ENCODE measurements around the gene GADD45G.

The GADD45G gene

DNA sequence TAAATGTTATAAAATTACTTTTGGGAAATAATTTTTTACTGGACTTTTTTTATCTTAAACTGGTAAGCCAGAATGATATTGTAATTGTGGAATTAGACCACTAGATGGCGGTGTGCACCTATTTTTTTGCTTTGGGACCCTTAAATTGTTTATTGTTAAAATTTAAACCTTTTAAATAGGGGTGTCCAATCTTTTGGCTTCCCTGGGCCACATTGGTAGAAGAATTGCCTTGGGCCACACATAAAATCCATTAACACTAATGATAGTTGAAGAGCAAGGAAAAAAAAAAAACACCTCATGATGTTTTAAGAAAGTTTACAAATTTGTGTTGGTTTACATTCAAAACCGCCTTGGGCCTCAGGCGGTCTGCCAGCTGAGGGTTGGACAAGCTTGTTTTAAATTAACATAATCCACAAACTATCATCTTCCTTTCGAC lies 28.4 kb upstream of the GADD45G start:
- Histone ChIP-seq H3K9me3 (ENCODE audit: low read length) (no peaks in the 10 kb centered on the region), H3K4me1 (ENCODE audit: insufficient read depth, low read length) (no peaks in the 10 kb centered on the region), H3K9ac (ENCODE audit: low read length) (no peak overlapping the region), H3K27ac (ENCODE audit: low read depth, low read length) (no peak overlapping the region), H3K36me3 (ENCODE audit: insufficient read depth, low read length) (no peaks in the 10 kb centered on the region), H3K27me3 (ENCODE audit: control insufficient read depth in 1 of 2, insufficient read depth in 2 of 2, low read length in 2 of 2) (no peaks in the 10 kb centered on the region), H3K4me3 (ENCODE audit: low read depth in 1 of 2, low read length in 2 of 2) (no peak overlapping the region)

DNA sequence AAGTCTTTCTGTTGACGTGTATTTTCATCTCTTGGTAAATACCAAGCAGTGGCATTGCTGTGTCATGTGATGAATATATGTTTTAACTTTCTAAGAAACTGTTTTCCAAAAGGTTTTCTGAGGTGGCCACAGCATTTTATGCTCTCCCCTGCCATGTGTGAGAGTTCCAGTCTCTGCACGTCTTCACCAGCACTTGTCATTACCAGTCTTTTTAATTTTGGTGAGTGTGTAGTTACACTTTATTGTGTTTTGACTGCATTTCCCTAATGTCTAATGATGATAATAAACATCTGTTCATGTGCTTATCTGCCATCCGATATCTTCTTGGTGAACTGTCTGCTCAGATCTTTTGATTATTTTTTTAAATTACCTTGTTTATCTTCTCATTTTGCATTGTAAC lies 27.4 kb upstream of the GADD45G start:
- H3K36me3 ChIP-seq (ENCODE audit: insufficient read depth, low read length): no peaks in the 10 kb centered on the region
- H3K27me3 ChIP-seq (ENCODE audit: control insufficient read depth in 1 of 2, insufficient read depth in 2 of 2, low read length in 2 of 2): no peaks in the 10 kb centered on the region

DNA sequence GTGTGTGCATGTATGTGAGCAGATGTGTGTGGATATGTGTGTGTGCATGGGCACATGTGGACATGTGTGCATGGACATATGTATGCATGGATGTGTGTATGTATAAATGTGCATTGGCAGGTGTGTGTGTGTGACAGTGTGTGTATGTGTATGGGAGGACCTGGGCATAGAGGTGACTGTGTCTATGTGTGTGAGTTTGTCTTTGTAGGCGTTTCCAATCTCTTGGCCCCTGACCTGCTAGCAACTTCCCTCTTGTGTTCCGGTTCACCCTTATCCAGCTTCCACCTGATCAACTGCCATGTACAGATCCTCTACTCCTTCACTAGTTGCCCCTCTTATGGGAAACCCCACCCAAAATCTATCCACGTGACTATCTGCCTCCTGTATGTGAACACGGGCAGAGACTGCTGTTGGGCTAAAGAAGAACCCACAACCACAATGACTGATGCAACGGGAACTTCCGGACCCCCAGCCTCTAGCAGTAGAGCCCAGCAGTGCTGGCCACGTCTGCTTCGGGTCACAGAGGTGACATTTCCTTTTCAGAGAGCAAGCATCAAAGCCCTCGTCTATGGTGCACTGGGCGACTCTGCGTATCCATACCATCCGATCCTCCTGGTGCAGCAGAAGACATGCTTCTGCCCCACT lies 24.9 kb upstream of the GADD45G start:
- H3K9me3 ChIP-seq (ENCODE audit: low read length): no peaks in the 10 kb centered on the region
- H3K27me3 ChIP-seq (ENCODE audit: control insufficient read depth in 1 of 2, insufficient read depth in 2 of 2, low read length in 2 of 2): no peaks in the 10 kb centered on the region
- no peak overlapping the region for H3K9ac ChIP-seq (ENCODE audit: low read length)
- no peaks in the 10 kb centered on the region for H3K36me3 ChIP-seq (ENCODE audit: insufficient read depth, low read length)
- no peak overlapping the region for H3K4me3 ChIP-seq (ENCODE audit: low read depth in 1 of 2, low read length in 2 of 2)
- no peaks in the 10 kb centered on the region for H3K4me1 ChIP-seq (ENCODE audit: insufficient read depth, low read length)
- H3K27ac ChIP-seq (ENCODE audit: low read depth, low read length): no peak overlapping the region

More for the DNA sequence above, 27.4 kb upstream of the GADD45G start:
- no peak overlapping the region for H3K9ac ChIP-seq (ENCODE audit: low read length)
- H3K4me3 ChIP-seq (ENCODE audit: low read depth in 1 of 2, low read length in 2 of 2): no peak overlapping the region
- no peaks in the 10 kb centered on the region for H3K4me1 ChIP-seq (ENCODE audit: insufficient read depth, low read length)
- H3K9me3 ChIP-seq (ENCODE audit: low read length): no peaks in the 10 kb centered on the region
- no peak overlapping the region for H3K27ac ChIP-seq (ENCODE audit: low read depth, low read length)

DNA sequence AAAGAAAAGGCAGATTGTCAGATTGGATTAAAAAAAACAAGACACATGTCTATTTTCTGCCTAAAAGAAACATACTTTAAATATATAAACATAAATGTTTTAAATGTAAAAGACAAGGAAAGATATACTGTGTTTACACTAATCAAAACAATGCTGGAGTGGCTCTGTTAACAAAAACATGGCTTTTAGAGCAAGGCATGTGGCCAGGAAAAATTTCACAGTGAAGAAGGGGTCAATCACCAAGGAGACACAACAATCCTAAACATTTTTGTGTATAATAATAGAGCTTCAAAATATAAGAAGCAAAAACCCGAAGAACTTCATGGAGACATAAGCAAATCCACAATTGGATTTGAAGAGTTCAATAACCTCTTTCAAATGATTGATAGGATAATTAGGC lies 18.5 kb upstream of the GADD45G start:
- Histone ChIP-seq H3K36me3 (ENCODE audit: insufficient read depth, low read length) (no peaks in the 10 kb centered on the region), H3K4me1 (ENCODE audit: insufficient read depth, low read length) (no peaks in the 10 kb centered on the region), H3K27me3 (ENCODE audit: control insufficient read depth in 1 of 2, insufficient read depth in 2 of 2, low read length in 2 of 2) (no peaks in the 10 kb centered on the region), H3K4me3 (ENCODE audit: low read depth in 1 of 2, low read length in 2 of 2) (no peak overlapping the region), H3K9me3 (ENCODE audit: low read length) (no peaks in the 10 kb centered on the region), H3K9ac (ENCODE audit: low read length) (no peak overlapping the region), H3K27ac (ENCODE audit: low read depth, low read length) (no peak overlapping the region)

DNA sequence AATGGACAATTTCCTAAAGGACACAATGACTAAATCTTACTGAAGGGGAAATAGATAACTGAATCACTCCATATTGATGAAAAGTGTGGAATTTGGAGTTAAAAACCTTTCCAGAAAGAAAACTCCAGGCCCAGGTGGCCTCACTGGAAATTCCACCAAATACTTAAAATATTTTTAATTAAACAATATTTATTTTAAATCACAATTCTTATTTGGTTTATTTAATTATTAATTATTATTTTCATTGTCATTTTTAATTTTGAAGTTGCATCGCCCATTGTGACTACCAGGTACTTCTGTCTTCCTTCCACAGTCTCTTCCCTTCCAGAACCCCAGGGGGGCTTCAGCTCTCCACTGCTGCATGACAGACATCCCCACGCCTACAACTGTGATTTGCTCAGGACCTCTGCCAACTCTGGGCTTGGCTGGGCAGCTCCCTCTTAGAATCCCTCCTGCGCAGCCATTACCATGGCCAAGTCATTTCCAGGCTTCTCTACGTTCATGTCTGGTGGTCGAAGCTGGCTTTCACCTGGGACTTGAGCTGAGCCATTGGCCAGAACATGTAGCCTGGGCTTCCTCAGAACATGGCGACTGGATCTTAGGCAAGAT lies 16.4 kb upstream of the GADD45G start:
- Histone ChIP-seq H3K9ac (ENCODE audit: low read length) (no peak overlapping the region), H3K27me3 (ENCODE audit: control insufficient read depth in 1 of 2, insufficient read depth in 2 of 2, low read length in 2 of 2) (no peaks in the 10 kb centered on the region), H3K4me1 (ENCODE audit: insufficient read depth, low read length) (no peaks in the 10 kb centered on the region), H3K9me3 (ENCODE audit: low read length) (no peaks in the 10 kb centered on the region), H3K27ac (ENCODE audit: low read depth, low read length) (no peak overlapping the region), H3K4me3 (ENCODE audit: low read depth in 1 of 2, low read length in 2 of 2) (no peak overlapping the region), H3K36me3 (ENCODE audit: insufficient read depth, low read length) (no peaks in the 10 kb centered on the region)

DNA sequence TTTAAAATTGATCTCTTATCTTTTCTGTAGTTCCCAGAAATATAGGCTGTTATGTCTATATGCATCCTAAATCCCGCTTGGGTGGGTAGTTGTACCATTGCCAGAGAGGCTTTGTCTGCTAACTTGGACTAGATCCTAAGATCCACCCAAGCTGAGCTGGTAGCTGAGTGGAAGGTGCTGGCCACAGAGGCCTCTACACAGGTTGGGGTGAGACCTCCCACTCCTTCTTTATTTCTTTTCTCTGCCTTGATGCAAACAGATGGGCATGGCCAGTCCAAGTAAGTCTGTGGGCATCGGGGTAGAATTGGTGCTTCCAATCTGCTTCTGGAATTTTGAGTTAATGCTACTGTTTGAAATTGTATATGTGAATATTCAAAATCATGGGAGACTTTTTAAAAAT lies 14.4 kb upstream of the GADD45G start:
- H3K36me3 ChIP-seq (ENCODE audit: insufficient read depth, low read length): no peaks in the 10 kb centered on the region
- H3K9me3 ChIP-seq (ENCODE audit: low read length): no peaks in the 10 kb centered on the region
- H3K27me3 ChIP-seq (ENCODE audit: control insufficient read depth in 1 of 2, insufficient read depth in 2 of 2, low read length in 2 of 2): no peaks in the 10 kb centered on the region
- no peak overlapping the region for H3K4me3 ChIP-seq (ENCODE audit: low read depth in 1 of 2, low read length in 2 of 2)
- no peak overlapping the region for H3K27ac ChIP-seq (ENCODE audit: low read depth, low read length)
- H3K4me1 ChIP-seq (ENCODE audit: insufficient read depth, low read length): no peaks in the 10 kb centered on the region
- H3K9ac ChIP-seq (ENCODE audit: low read length): no peak overlapping the region

DNA sequence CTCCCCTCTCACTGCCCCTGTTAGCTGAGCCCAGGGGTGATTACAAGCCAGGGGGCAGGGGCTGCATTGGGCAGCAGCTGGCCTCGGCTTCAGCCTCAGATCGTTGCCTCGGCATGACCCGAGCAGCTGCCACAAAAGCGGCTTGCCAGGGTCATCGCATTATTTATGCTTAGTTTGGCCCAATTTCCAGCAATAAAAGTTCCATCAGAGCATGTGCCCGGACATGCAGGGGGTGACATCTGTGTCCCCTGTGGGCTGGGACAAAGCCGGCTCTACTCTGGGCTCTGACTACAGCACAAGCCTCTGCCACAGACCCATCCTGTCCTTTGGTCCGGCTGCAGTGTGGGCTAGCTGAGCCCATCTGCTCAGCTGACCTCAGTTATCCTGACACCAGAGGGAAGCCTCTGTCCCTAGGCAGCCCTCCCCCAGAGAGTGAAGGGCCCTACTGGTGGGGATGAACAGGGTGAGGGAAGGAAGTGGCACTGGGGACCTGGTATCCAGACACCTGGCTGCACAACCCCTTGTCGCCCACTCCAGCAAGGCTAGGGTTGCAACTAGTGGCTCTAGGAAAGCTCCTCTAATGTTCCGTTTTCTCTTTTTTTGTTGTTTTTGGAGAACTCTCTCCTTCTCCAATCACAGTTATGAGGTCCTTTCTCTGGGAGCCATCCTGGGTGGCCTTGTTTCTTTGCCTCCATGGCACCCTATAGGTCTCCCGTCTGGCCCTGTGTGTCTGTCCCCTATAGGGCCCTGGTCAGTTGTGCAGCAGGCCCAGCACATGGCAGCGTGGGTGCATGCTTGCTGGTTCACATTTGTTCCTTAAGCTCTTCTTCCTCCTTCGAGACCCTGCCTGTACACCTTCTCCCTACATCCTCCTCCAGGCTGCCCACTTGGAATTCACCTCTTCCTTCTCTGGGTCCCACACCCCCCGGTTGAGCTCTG lies 13.3 kb upstream of the GADD45G start:
- H3K9me3 ChIP-seq (ENCODE audit: low read length): no peaks in the 10 kb centered on the region
- no peak overlapping the region for H3K4me3 ChIP-seq (ENCODE audit: low read depth in 1 of 2, low read length in 2 of 2)
- no peak overlapping the region for H3K27ac ChIP-seq (ENCODE audit: low read depth, low read length)
- no peaks in the 10 kb centered on the region for H3K36me3 ChIP-seq (ENCODE audit: insufficient read depth, low read length)
- H3K9ac ChIP-seq (ENCODE audit: low read length): no peak overlapping the region
- no peaks in the 10 kb centered on the region for H3K4me1 ChIP-seq (ENCODE audit: insufficient read depth, low read length)
- no peaks in the 10 kb centered on the region for H3K27me3 ChIP-seq (ENCODE audit: control insufficient read depth in 1 of 2, insufficient read depth in 2 of 2, low read length in 2 of 2)

DNA sequence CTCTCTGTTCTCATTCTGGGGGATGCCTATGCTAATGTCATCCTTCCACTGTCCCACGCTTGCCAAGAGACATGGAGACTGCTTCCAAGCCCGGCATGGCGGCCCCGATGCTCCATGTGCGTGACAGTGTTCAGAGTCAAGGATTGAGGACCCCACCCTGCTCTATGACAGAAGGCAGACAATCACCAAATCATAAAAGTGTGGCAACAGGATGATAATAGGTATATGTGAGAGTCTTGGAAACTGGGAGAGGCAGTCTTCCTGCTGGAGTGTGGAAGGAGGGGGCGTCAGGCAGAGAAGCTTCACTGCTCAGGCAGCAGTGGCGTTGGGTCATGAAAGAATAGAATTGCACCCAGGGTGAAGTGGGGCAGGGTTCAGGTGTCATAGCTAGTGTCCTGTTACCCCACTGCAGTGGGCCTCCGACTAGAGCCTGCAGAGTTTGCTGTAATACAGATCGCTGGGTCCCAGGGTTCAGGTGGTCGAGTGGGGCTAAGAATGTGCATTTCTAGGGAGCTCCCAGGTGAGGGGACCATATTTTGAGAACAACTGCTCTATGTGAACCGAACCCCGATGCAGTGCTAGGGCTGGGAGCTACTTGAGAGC lies 12.5 kb upstream of the GADD45G start:
- no peaks in the 10 kb centered on the region for H3K27me3 ChIP-seq (ENCODE audit: control insufficient read depth in 1 of 2, insufficient read depth in 2 of 2, low read length in 2 of 2)
- no peak overlapping the region for H3K4me3 ChIP-seq (ENCODE audit: low read depth in 1 of 2, low read length in 2 of 2)
- H3K27ac ChIP-seq (ENCODE audit: low read depth, low read length): no peak overlapping the region
- no peaks in the 10 kb centered on the region for H3K36me3 ChIP-seq (ENCODE audit: insufficient read depth, low read length)
- no peak overlapping the region for H3K9ac ChIP-seq (ENCODE audit: low read length)
- H3K4me1 ChIP-seq (ENCODE audit: insufficient read depth, low read length): no peaks in the 10 kb centered on the region
- H3K9me3 ChIP-seq (ENCODE audit: low read length): no peaks in the 10 kb centered on the region

DNA sequence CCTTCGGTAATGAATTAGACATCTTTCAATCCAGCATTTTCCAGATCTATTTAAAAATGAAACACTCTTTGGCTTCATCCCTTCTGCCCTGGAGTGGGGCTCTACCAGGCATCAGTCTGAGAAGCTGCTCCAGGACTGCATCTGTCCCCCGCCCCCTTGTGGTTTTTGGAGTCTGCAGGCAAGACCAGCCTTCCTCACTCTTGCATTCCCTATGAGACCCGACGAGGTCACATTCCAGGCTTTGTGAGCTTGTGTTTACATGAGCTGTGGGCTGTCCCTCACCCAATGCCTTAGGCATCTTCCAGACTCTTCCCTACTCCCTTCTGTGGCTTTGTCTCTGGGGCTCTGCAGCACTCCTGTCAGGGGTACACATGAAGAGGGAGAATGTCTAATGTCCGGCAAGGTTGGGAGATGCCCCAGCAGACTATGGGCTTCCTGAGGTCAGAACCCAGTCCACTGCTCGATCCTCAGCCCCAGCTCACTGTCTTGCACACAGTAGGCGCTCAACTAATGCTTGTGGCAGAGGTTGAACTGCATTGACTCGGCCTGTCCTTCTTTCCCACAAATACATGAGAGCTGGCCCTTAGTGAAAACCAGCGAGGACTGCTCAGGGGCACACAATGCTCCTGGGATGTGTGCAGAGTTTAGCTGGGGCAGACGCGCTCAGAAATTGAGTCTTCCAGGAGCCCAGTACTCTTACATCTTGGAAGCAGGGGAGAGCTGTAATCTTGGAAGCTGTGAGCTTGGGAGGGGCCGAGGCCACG lies 11.7 kb upstream of the GADD45G start:
- no peak overlapping the region for H3K27ac ChIP-seq (ENCODE audit: low read depth, low read length)
- no peak overlapping the region for H3K4me3 ChIP-seq (ENCODE audit: low read depth in 1 of 2, low read length in 2 of 2)
- no peaks in the 10 kb centered on the region for H3K36me3 ChIP-seq (ENCODE audit: insufficient read depth, low read length)
- H3K27me3 ChIP-seq (ENCODE audit: control insufficient read depth in 1 of 2, insufficient read depth in 2 of 2, low read length in 2 of 2): no peaks in the 10 kb centered on the region
- H3K4me1 ChIP-seq (ENCODE audit: insufficient read depth, low read length): no peaks in the 10 kb centered on the region
- no peaks in the 10 kb centered on the region for H3K9me3 ChIP-seq (ENCODE audit: low read length)
- H3K9ac ChIP-seq (ENCODE audit: low read length): no peak overlapping the region

DNA sequence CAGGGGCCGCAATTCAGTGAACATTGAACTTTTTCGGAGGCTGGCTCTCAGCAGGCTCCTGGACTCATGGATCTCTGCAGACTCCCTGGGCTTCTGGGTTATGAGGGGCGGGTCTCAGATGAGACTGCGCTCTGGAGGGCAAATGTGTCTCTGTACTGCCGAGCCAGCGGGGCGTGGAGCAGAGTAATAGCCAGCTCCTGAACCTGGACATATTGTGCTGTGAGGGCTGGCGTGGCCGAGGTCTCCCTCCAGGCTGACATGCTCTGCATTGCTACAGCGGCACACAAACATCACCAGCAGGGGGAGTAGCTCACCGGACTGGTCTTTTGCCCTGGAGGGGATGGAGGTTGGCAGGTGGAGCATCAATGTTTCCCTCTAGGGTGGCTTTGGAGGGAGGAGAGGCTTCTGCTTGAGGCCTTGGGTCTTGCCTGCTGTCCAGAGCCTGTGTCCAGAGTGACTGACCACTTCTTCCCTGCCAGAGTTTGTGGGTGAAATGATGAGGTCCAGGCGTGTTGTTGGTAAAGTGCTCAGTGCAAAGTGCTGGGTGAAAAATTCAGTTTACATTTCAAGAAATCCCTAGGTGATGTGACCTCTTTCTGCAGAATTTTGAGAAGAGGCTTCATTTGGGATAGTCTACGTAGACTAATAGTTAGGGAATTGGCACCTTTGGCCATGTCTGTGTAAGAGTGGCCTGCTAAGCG lies 10.9 kb upstream of the GADD45G start:
- H3K9me3 ChIP-seq (ENCODE audit: low read length): no peaks in the 10 kb centered on the region
- H3K27me3 ChIP-seq (ENCODE audit: control insufficient read depth in 1 of 2, insufficient read depth in 2 of 2, low read length in 2 of 2): no peaks in the 10 kb centered on the region
- H3K4me1 ChIP-seq (ENCODE audit: insufficient read depth, low read length): no peaks in the 10 kb centered on the region
- no peak overlapping the region for H3K9ac ChIP-seq (ENCODE audit: low read length)
- no peaks in the 10 kb centered on the region for H3K36me3 ChIP-seq (ENCODE audit: insufficient read depth, low read length)
- no peak overlapping the region for H3K4me3 ChIP-seq (ENCODE audit: low read depth in 1 of 2, low read length in 2 of 2)
- no peak overlapping the region for H3K27ac ChIP-seq (ENCODE audit: low read depth, low read length)
